K562 (cell line): ENCODE data around the gene SOST. TPM values are rescaled to one million over a fixed set of nuclear protein-coding genes. Genes with fewer than 3 reads are reported as not detected.
A peak's percentile ranks its signal among the peaks of the same experiment; 100 is the strongest.

Source experiments
- ATAC-seq: fragments of 200-7000 bp; cut with Tn5 transposase; 3 replicates; pipeline ENCODE4 v1.9.1; 2020; ENCODE audit warnings: moderate library complexity
- BruUV-seq: library from RNA; stranded (reverse); fragments of 400-500 nt; replicated peaks from 2 replicates; lab custom pipeline; 2021; lab: Mats Ljungman, UMichigan
- CTCF ChIA-PET: fragments of 300-600 bp; formaldehyde crosslinking; extraction: SDS; loops from one replicate; lab custom pipeline; 2021; ENCODE audit warnings: low intra/inter-chr PET ratio; lab: Yijun Ruan, JAX
- POLR2A ChIA-PET: fragments of 300-600, 350-650 bp; sonication (Branson Sonifier 250); formaldehyde crosslinking; extraction: SDS; loops from one replicate; lab custom pipeline; 2021; ENCODE audit warnings: antibody characterized with exemption, inconsistent platforms; lab: Yijun Ruan, JAX
- DNase-seq, 4 experiments: peaks; one replicate each; pipeline versions ENCODE4 v3.0.0 to v3.0.0-alpha.2; 2011 to 2018; ENCODE audit warnings: low spot score in 3 of 4, mixed read lengths in 3 of 4; ENCODE audit errors: extremely low read depth in 1 of 4
- FAIRE-seq: peaks from 2 replicates; lab custom pipeline; 2011; peaks lifted over from hg19 to GRCh38; lab: Jason Lieb, UNC
- H2AFZ ChIP-seq: 2 replicates; pipeline ENCODE4 v1.6.0; 2011; ENCODE audit warnings: low read depth, low read length, control low read depth, inconsistent platforms
- H3K27ac ChIP-seq: fragments of 200-600 bp; 3 replicates; pipeline ENCODE4 v1.8.0; 2011; ENCODE audit warnings: low read depth, mild to moderate bottlenecking, control low read depth, inconsistent platforms, low read length, moderate library complexity, mixed read lengths; ENCODE audit errors: extremely low read depth
- H3K27me3 ChIP-seq, 2 experiments: fragments of 300-600 bp in 1 of 2; 2 replicates in 1 of 2; 3 replicates in 1 of 2; pipeline versions ENCODE4 v1.6.0 to v1.8.0; 2011; ENCODE audit warnings: inconsistent platforms in 2 of 2, low read length in 2 of 2, mild to moderate bottlenecking in 1 of 2, mixed read lengths in 1 of 2, moderate library complexity in 1 of 2; ENCODE audit not compliant: control insufficient read depth in 2 of 2, insufficient read depth in 2 of 2
- H3K36me3 ChIP-seq: fragments of 300-600 bp; 3 replicates; pipeline ENCODE4 v1.8.0; 2011; ENCODE audit warnings: mild to moderate bottlenecking, low read length, inconsistent platforms; ENCODE audit not compliant: control insufficient read depth, insufficient read depth
- H3K4me1 ChIP-seq, 2 experiments: fragments of 200-600 bp in 1 of 2; replicated peaks in 1 of 2; 2 replicates in 1 of 2; 3 replicates in 1 of 2; pipeline versions ENCODE4 v1.5.1 to v1.8.0; 2011; ENCODE audit warnings: inconsistent platforms in 2 of 2, low read length in 2 of 2, mild to moderate bottlenecking in 1 of 2, mixed read lengths in 1 of 2, moderate library complexity in 1 of 2; ENCODE audit not compliant: control insufficient read depth in 2 of 2, insufficient read depth in 2 of 2
- H3K4me2 ChIP-seq: 2 replicates; pipeline ENCODE4 v1.6.1; 2011; ENCODE audit warnings: low read length, control low read depth, inconsistent platforms, mixed read lengths; ENCODE audit not compliant: insufficient read depth
- H3K4me3 ChIP-seq: fragments of 200-600 bp; sonication (generic), shearing (Covaris generic); 2 replicates; pipeline ENCODE4 v1.5.1; 2016; ENCODE audit warnings: control low read depth, inconsistent platforms
- H3K79me2 ChIP-seq: fragments of 200-600 bp; 3 replicates; pipeline ENCODE4 v1.8.0; 2011; ENCODE audit warnings: low read length, inconsistent platforms; ENCODE audit not compliant: control insufficient read depth, insufficient read depth
- H3K9ac ChIP-seq, 2 experiments: 2 replicates each; pipeline versions ENCODE4 v1.6.0 to v1.6.1; 2011; ENCODE audit warnings: low read depth in 2 of 2, low read length in 2 of 2, control low read depth in 1 of 2, inconsistent platforms in 1 of 2, mild to moderate bottlenecking in 1 of 2, mixed read lengths in 1 of 2; ENCODE audit not compliant: insufficient read depth in 1 of 2
- H3K9me1 ChIP-seq: one replicate; pipeline ENCODE4 v1.6.0; 2011; ENCODE audit warnings: inconsistent platforms, mild to moderate bottlenecking, low read length, moderate library complexity; ENCODE audit not compliant: control insufficient read depth, insufficient read depth
- H3K9me3 ChIP-seq: replicated peaks from 2 replicates; pipeline ENCODE4 v1.5.1; 2011; ENCODE audit warnings: low read depth, low read length, inconsistent platforms; ENCODE audit not compliant: control insufficient read depth, insufficient read depth
- H4K20me1 ChIP-seq: replicated peaks from 2 replicates; pipeline ENCODE4 v1.6.1; 2011; ENCODE audit warnings: low read length, inconsistent platforms, mixed read lengths; ENCODE audit not compliant: control insufficient read depth, insufficient read depth
- WGBS: fragments of 100-300 bp; shearing (Covaris generic); methylation state at CpG from one replicate; pipeline ENCODE4 v1.1.6; 2016; ENCODE audit warnings: low coverage, mixed read lengths; ENCODE audit not compliant: insufficient coverage; ENCODE audit errors: missing lambda C conversion rate; 5-methylcytosine and 5-hydroxymethylcytosine counted together
- in situ Hi-C: fragments of 300-500 bp; cut with MboI; formaldehyde crosslinking; loops from 4 replicates; pipeline ENCODE4 v1.15.0; 2018; ENCODE audit warnings: inconsistent platforms, mixed read lengths
- intact Hi-C: fragments of 100-400 bp; cut with micrococcal nuclease; formaldehyde crosslinking; loops from 2 replicates; pipeline ENCODE4 v1.14.2; 2022
- polyA plus RNA-seq, 8 experiments: library from polyadenylated mRNA; depleted of rRNA in 4 of 8; stranded (reverse) in 5 of 8; unstranded in 3 of 8; fragments of >200 nt; fragmentation: Nextera tagmentation in 2 of 8; fragmentation: Illumina TruSeq in 1 of 8; extraction: Ambion mirVana in 2 of 8; extraction: Trizol in 1 of 8; gene quantifications; 2 replicates each; pipeline versions ENCODE4 v1.2.1 to v1.2.3, GENCODE V29; 2011 to 2014; ENCODE audit warnings: inconsistent platforms in 1 of 8, missing spikeins in 1 of 8
- total RNA-seq, 7 experiments: library from RNA; depleted of rRNA in 6 of 7; stranded (reverse); fragments of >200 nt in 6 of 7; fragmentation: Illumina TruSeq in 2 of 7; extraction: Trizol in 2 of 7; gene quantifications; 2 replicates each; pipeline versions ENCODE4 v1.2.1 to v1.2.3, GENCODE V29; 2011 to 2021; ENCODE audit warnings: low replicate concordance in 1 of 7
- TF ChIP-seq, protein P1 (sequence below): sonication (generic); formaldehyde crosslinking; IDR thresholded peaks from 2 replicates; pipeline ENCODE4 v1.8.1; 2023; ENCODE audit warnings: mild to moderate bottlenecking, missing genetic modification reagents
- TF ChIP-seq, protein P2 (sequence below), 2 experiments: fragments of 450-650 bp; conservative IDR thresholded peaks; 2 replicates each; pipeline ENCODE4 v1.6.1; 2017; ENCODE audit warnings: mild to moderate bottlenecking in 2 of 2, moderate library complexity in 2 of 2

SOST gene
- total and polyA plus RNA-seq, 9 of the 15 experiments (the other 6 are each of a cell fraction or from before 2014, with no cell fraction given) = not detected

DNA sequence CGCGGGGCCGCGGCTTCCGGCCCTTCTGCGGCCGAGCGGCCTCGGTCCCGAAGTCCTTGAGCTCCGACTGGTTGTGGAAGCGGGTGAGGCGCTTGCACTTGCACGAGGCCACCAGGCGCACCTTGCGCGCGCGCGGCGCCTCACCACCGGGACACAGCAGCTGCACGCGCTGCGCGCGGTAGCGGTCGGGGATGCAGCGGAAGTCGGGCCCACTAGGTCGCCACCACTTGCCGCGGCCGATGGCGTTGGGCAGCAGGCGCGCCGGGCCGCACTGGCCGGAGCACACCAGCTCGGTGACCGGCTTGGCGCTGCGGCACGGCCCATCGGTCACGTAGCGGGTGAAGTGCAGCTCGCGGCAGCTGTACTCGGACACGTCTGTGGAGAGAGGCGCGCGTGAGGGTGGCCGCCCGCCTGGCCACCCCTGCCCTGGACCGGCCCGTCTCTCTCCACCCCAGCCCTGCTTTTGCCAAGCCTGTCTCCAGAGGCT, 3.2 kb downstream of the SOST start:
- peaks cover 3% of the 10 kb centered on the region; the same call in 1 of the 2 replicates for H4K20me1 ChIP-seq
- H3K9me3 ChIP-seq = no peaks in the 10 kb centered on the region
- BruUV-seq = no TSS peak
- H3K9me1 ChIP-seq = no peaks in the 10 kb centered on the region
- H3K36me3 ChIP-seq = no peaks in the 10 kb centered on the region
- DNase-seq = no peak
- ChIA-PET POLR2A (no interaction called here), CTCF (no interaction called here)
- no peak overlapping the region for H3K27ac ChIP-seq
- H3K4me2 ChIP-seq = no peak overlapping the region
- H3K9ac ChIP-seq = no peak overlapping the region
- H3K79me2 ChIP-seq = no peaks in the 10 kb centered on the region
- no peak overlapping the region for H3K4me3 ChIP-seq
- intact Hi-C loops = no loop called here
- no peak for FAIRE-seq
- 59% methylated on average over 37 of the region's 60 CpGs for WGBS
- TF ChIP-seq, protein P1, sequence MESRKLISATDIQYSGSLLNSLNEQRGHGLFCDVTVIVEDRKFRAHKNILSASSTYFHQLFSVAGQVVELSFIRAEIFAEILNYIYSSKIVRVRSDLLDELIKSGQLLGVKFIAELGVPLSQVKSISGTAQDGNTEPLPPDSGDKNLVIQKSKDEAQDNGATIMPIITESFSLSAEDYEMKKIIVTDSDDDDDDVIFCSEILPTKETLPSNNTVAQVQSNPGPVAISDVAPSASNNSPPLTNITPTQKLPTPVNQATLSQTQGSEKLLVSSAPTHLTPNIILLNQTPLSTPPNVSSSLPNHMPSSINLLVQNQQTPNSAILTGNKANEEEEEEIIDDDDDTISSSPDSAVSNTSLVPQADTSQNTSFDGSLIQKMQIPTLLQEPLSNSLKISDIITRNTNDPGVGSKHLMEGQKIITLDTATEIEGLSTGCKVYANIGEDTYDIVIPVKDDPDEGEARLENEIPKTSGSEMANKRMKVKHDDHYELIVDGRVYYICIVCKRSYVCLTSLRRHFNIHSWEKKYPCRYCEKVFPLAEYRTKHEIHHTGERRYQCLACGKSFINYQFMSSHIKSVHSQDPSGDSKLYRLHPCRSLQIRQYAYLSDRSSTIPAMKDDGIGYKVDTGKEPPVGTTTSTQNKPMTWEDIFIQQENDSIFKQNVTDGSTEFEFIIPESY (CRISPR knock-in tag) = peak; percentile 68
- TF ChIP-seq, protein P2, sequence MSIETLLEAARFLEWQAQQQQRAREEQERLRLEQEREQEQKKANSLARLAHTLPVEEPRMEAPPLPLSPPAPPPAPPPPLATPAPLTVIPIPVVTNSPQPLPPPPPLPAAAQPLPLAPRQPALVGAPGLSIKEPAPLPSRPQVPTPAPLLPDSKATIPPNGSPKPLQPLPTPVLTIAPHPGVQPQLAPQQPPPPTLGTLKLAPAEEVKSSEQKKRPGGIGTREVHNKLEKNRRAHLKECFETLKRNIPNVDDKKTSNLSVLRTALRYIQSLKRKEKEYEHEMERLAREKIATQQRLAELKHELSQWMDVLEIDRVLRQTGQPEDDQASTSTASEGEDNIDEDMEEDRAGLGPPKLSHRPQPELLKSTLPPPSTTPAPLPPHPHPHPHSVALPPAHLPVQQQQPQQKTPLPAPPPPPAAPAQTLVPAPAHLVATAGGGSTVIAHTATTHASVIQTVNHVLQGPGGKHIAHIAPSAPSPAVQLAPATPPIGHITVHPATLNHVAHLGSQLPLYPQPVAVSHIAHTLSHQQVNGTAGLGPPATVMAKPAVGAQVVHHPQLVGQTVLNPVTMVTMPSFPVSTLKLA (conservative IDR thresholded peaks at IDR 0.05) = no peak
- peaks cover 28 to 81% of the 10 kb centered on the region in 2 experiments; a peak in 4 of 5 replicates for H3K27me3 ChIP-seq
- in situ Hi-C loops = no loop called here
- ATAC-seq = no peak
- H2AFZ ChIP-seq = no peak overlapping the region
- H3K4me1 ChIP-seq = peaks cover 0 to 12% of the 10 kb centered on the region in 2 experiments; a peak in 2 of 5 replicates
